Measurements from ENCODE around the gene ETV7. TPM values are rescaled to one million over a fixed set of nuclear protein-coding genes. Genes with fewer than 3 reads are reported as not detected.

ETV7 gene
- total RNA-seq (1 to 10 TPM in 1 of 10 donors, under 1 TPM in 4, not detected in 5; 0.15 to 5.9 (median 0.17) TPM), polyA plus RNA-seq (under 1 TPM; 0.10 to 0.22 TPM)
- long read RNA-seq, donor 1: 0 reads
- long read RNA-seq, donor 2: 0 reads
- long read RNA-seq, donor 3: 0 reads

- peak in 1 of 2 donors; percentile 29 for DNase-seq
- peak; percentile 52 to 83 (median 67) for ATAC-seq
- H3K27ac ChIP-seq: peak within 1 kb of the TSS in 6 of 10 donors; percentile 28 to 76 (median 48)
- H3K27me3 ChIP-seq: peaks cover 0 to 21% (median 3%) of the 10 kb centered on the region in 7 donors
- peaks cover 0 to 23% (median 16%) of the 10 kb centered on the region in 9 donors for H3K4me1 ChIP-seq
- no peaks in the 10 kb centered on the region for H3K9me3 ChIP-seq
- H3K4me3 ChIP-seq: peak within 1 kb of the TSS; percentile 36 to 70 (median 62)
- WGBS, 2 donors: 10 to 11% methylated on average over 64 to 65 of the region's 65 CpGs
- no peaks in the 10 kb centered on the region for H3K36me3 ChIP-seq
- intact Hi-C loops (cut with DNase I): no loop called here
- no peak for TF ChIP-seq CTCF (IDR thresholded peaks at IDR 0.05)
These were observed at the start of gene ETV7 for GRCh38 chr6:36387440-36388303. TSS of gene ETV7 (minus strand) at chr6:36387669. CDS start at chr6:36387541, 128 bp downstream.

GRCh38 chr6:36436466-36436865, 49.0 kb upstream of the ETV7 start:
- no peaks in the 10 kb centered on the region for H3K9me3 ChIP-seq
- no peaks in the 10 kb centered on the region for H3K27me3 ChIP-seq
- intact Hi-C loops (cut with DNase I): loop anchor here in 1 of 10 donors (10.0 kb wide), 1 partner anchor 248 kb away; no protein-coding TSS in a partner anchor
- no peaks in the 10 kb centered on the region for H3K36me3 ChIP-seq
- H3K27ac ChIP-seq: no peak overlapping the region
- no peak for TF ChIP-seq CTCF (IDR thresholded peaks at IDR 0.05)
- H3K4me3 ChIP-seq: no peak overlapping the region
- 71 to 74% methylated on average over 1 of the region's 1 CpG for WGBS, 2 donors
- DNase-seq (no peak), ATAC-seq (no peak)
- peaks cover 0 to 10% (median 6%) of the 10 kb centered on the region in 9 donors for H3K4me1 ChIP-seq

- intact Hi-C loops (cut with DNase I): loop anchor here in 1 of 10 donors (10.0 kb wide), 1 partner anchor 253 kb away; no protein-coding TSS in a partner anchor
- no peaks in the 10 kb centered on the region for H3K9me3 ChIP-seq
- H3K27ac ChIP-seq: no peak overlapping the region
- DNase-seq: no peak
- H3K27me3 ChIP-seq: no peaks in the 10 kb centered on the region
- TF ChIP-seq CTCF (IDR thresholded peaks at IDR 0.05): no peak
- WGBS, 2 donors: 90 to 91% methylated on average over 4 of the region's 4 CpGs
- no peak for ATAC-seq
- no peaks in the 10 kb centered on the region for H3K36me3 ChIP-seq
- H3K4me1 ChIP-seq: no peaks in the 10 kb centered on the region
- H3K4me3 ChIP-seq: no peak overlapping the region
These were observed 44.7 kb upstream of the ETV7 start for GRCh38 chr6:36432151-36432671.

GRCh38 chr6:36431197-36431596, 43.7 kb upstream of the ETV7 start:
- Histone ChIP-seq H3K9me3 (no peaks in the 10 kb centered on the region), H3K27me3 (no peaks in the 10 kb centered on the region), H3K27ac (no peak overlapping the region), H3K4me3 (no peak overlapping the region), H3K4me1 (no peaks in the 10 kb centered on the region), H3K36me3 (no peaks in the 10 kb centered on the region)
- DNase-seq (no peak), ATAC-seq (no peak)
- intact Hi-C loops (cut with DNase I): loop anchor here in 1 of 10 donors (10.0 kb wide), 1 partner anchor 254 kb away; no protein-coding TSS in a partner anchor
- 83 to 85% methylated on average over 4 of the region's 4 CpGs for WGBS, 2 donors
- TF ChIP-seq CTCF (IDR thresholded peaks at IDR 0.05): no peak
